HG02642 (cell line): ENCODE results near the gene MVD.

Source experiments
- ATAC-seq: cut with Tn5 transposase; IDR thresholded peaks from one replicate; pipeline ENCODE4 v1.9.1; 2021; ENCODE audit warnings: mild to moderate bottlenecking; ENCODE audit not compliant: unreplicated experiment, poor library complexity

Gene MVD

GRCh38 chr16:88697831-88698615 is 35.1 kb upstream of the MVD start:
- ATAC-seq, result no peak

- ATAC-seq, result no peak
These were observed 34.4 kb upstream of the MVD start for GRCh38 chr16:88697116-88697830.

GRCh38 chr16:88696441-88696840 is 33.5 kb upstream of the MVD start:
- no peak for ATAC-seq

- no peak for ATAC-seq
These were observed 32.9 kb upstream of the MVD start for GRCh38 chr16:88695753-88696152.

GRCh38 chr16:88695218-88695617 is 32.3 kb upstream of the MVD start:
- no peak for ATAC-seq

GRCh38 chr16:88694221-88695087 is 31.6 kb upstream of the MVD start:
- ATAC-seq, result no peak

- no peak for ATAC-seq
These were observed 30.7 kb upstream of the MVD start for GRCh38 chr16:88693420-88694177.

GRCh38 chr16:88692861-88693260 is 30.0 kb upstream of the MVD start:
- no peak for ATAC-seq

- no peak for ATAC-seq
These were observed 29.2 kb upstream of the MVD start for GRCh38 chr16:88691924-88692560.

GRCh38 chr16:88691129-88691813 is 28.4 kb upstream of the MVD start:
- ATAC-seq, result no peak

GRCh38 chr16:88690341-88691128 is 27.6 kb upstream of the MVD start:
- no peak for ATAC-seq

- ATAC-seq, result no peak
These were observed 25.3 kb upstream of the MVD start for GRCh38 chr16:88688013-88688778.

- no peak for ATAC-seq
These were observed 24.8 kb upstream of the MVD start for GRCh38 chr16:88687676-88688012.

GRCh38 chr16:88687254-88687576 is 24.3 kb upstream of the MVD start:
- ATAC-seq, result no peak

- ATAC-seq, result peak; percentile 72
These were observed 23.8 kb upstream of the MVD start, which contains the start of gene SNAI3 for GRCh38 chr16:88686439-88687253. Gene SNAI3 (minus strand): TSS chr16:88686507. CDS start chr16:88686406, 101 bp downstream.

GRCh38 chr16:88686062-88686438 is 23.2 kb upstream of the MVD start:
- peak; percentile 10 for ATAC-seq
